ENCODE data around the gene ASF1B.

The ASF1B gene

GRCh38 chr19:14162871-14163297 lies 26.5 kb upstream of the ASF1B start:
- TF ChIP-seq FOXM1 (IDR thresholded peaks at IDR 0.05; ENCODE audit: borderline replicate concordance, low read depth) (no peak), TEAD4 (IDR thresholded peaks at IDR 0.05) (no peak), NFIC (IDR thresholded peaks at IDR 0.05) (no peak), EGR1 (IDR thresholded peaks at IDR 0.05) (no peak), USF1 (IDR thresholded peaks at IDR 0.05) (no peak), TCF12 (IDR thresholded peaks at IDR 0.05; ENCODE audit: low read depth) (no peak), MAX (IDR thresholded peaks at IDR 0.05) (no peak), CEBPB (IDR thresholded peaks at IDR 0.05) (no peak), CREB1 (IDR thresholded peaks at IDR 0.05; ENCODE audit: low read depth) (no peak), YY1 (IDR thresholded peaks at IDR 0.05; ENCODE audit: low read depth) (no peak), ZBTB7A (IDR thresholded peaks at IDR 0.05; ENCODE audit: low read depth) (no peak), TAF1 (IDR thresholded peaks at IDR 0.05; ENCODE audit: low read depth) (no peak), RAD21 (IDR thresholded peaks at IDR 0.05; ENCODE audit: low read depth) (no peak), EP300 (IDR thresholded peaks at IDR 0.05; ENCODE audit: borderline replicate concordance) (no peak), REST (IDR thresholded peaks at IDR 0.05; ENCODE audit: low read depth) (no peak)

- TF ChIP-seq RAD21 (IDR thresholded peaks at IDR 0.05; ENCODE audit: low read depth) = no peak
- TF ChIP-seq USF1 (IDR thresholded peaks at IDR 0.05) = no peak
- TF ChIP-seq CEBPB (IDR thresholded peaks at IDR 0.05) = no peak
- no peak for TF ChIP-seq YY1 (IDR thresholded peaks at IDR 0.05; ENCODE audit: low read depth)
- no peak for TF ChIP-seq EP300 (IDR thresholded peaks at IDR 0.05; ENCODE audit: borderline replicate concordance)
- no peak for TF ChIP-seq TCF12 (IDR thresholded peaks at IDR 0.05; ENCODE audit: low read depth)
- no peak for TF ChIP-seq NFIC (IDR thresholded peaks at IDR 0.05)
- no peak for TF ChIP-seq ZBTB7A (IDR thresholded peaks at IDR 0.05; ENCODE audit: low read depth)
- no peak for TF ChIP-seq REST (IDR thresholded peaks at IDR 0.05; ENCODE audit: low read depth)
These were observed 24.9 kb upstream of the ASF1B start for GRCh38 chr19:14161305-14161704.

- TF ChIP-seq CREB1 (IDR thresholded peaks at IDR 0.05; ENCODE audit: low read depth) (no peak), RAD21 (IDR thresholded peaks at IDR 0.05; ENCODE audit: low read depth) (no peak), YY1 (IDR thresholded peaks at IDR 0.05; ENCODE audit: low read depth) (no peak), TEAD4 (IDR thresholded peaks at IDR 0.05) (no peak), ZBTB7A (IDR thresholded peaks at IDR 0.05; ENCODE audit: low read depth) (no peak), EGR1 (IDR thresholded peaks at IDR 0.05) (no peak), TAF1 (IDR thresholded peaks at IDR 0.05; ENCODE audit: low read depth) (no peak)
These were observed 23.8 kb upstream of the ASF1B start for GRCh38 chr19:14160017-14160703.

- TF ChIP-seq RAD21 (IDR thresholded peaks at IDR 0.05; ENCODE audit: low read depth) (no peak), NFIC (IDR thresholded peaks at IDR 0.05) (no peak)
These were observed 22.7 kb upstream of the ASF1B start for GRCh38 chr19:14159059-14159458.

GRCh38 chr19:14158276-14159023 lies 22.1 kb upstream of the ASF1B start:
- TF ChIP-seq EP300 (IDR thresholded peaks at IDR 0.05; ENCODE audit: borderline replicate concordance) (no peak), REST (IDR thresholded peaks at IDR 0.05; ENCODE audit: low read depth) (no peak), TCF12 (IDR thresholded peaks at IDR 0.05; ENCODE audit: low read depth) (no peak), CEBPB (IDR thresholded peaks at IDR 0.05) (no peak), TAF1 (IDR thresholded peaks at IDR 0.05; ENCODE audit: low read depth) (no peak), EGR1 (IDR thresholded peaks at IDR 0.05) (no peak), NFIC (IDR thresholded peaks at IDR 0.05) (no peak), CREB1 (IDR thresholded peaks at IDR 0.05; ENCODE audit: low read depth) (no peak), MAX (IDR thresholded peaks at IDR 0.05) (no peak)
